DND-41 (cell line): Measurements from ENCODE around the gene ZNF212.

ENCODE experiments used
- ATAC-seq: fragments of 200-7000 bp; cut with Tn5 transposase; 3 replicates; pipeline ENCODE4 v1.9.1; 2021; ENCODE audit warnings: low read depth; ENCODE audit not compliant: insufficient read depth
- DNase-seq: peaks from one replicate; pipeline ENCODE4 v3.0.0-alpha.2; 2020
- H2AFZ ChIP-seq: 2 replicates; pipeline ENCODE4 v1.6.0; 2012; ENCODE audit warnings: low read depth, low read length
- H3K27ac ChIP-seq: 2 replicates; pipeline ENCODE4 v1.5.1; 2012; ENCODE audit warnings: low read length, inconsistent platforms
- H3K27me3 ChIP-seq: fragments of 200-600 bp; sonication (generic); 2 replicates; pipeline ENCODE4 v1.6.0; 2012; ENCODE audit warnings: low read length, mild to moderate bottlenecking, inconsistent platforms; ENCODE audit not compliant: insufficient read depth, poor library complexity
- H3K36me3 ChIP-seq: 2 replicates; pipeline ENCODE4 v1.5.1; 2012; ENCODE audit warnings: low read length, inconsistent platforms; ENCODE audit not compliant: insufficient read depth
- H3K4me1 ChIP-seq: 2 replicates; pipeline ENCODE4 v1.5.1; 2012; ENCODE audit warnings: mild to moderate bottlenecking, low read length; ENCODE audit not compliant: insufficient read depth
- H3K4me2 ChIP-seq: 2 replicates; pipeline ENCODE4 v1.6.0; 2012; ENCODE audit warnings: mild to moderate bottlenecking, moderate library complexity, low read length, inconsistent platforms; ENCODE audit not compliant: insufficient read depth
- H3K4me3 ChIP-seq, 2 experiments: fragments of 200-600 bp in 1 of 2; shearing (Covaris generic) in 1 of 2; 2 replicates each; pipeline ENCODE4 v1.5.1; 2012 to 2016; ENCODE audit warnings: inconsistent platforms in 2 of 2, low read length in 2 of 2, mild to moderate bottlenecking in 2 of 2, low read depth in 1 of 2, moderate library complexity in 1 of 2
- H3K79me2 ChIP-seq: 2 replicates; pipeline ENCODE4 v1.6.0; 2012; ENCODE audit warnings: low read length, inconsistent platforms; ENCODE audit not compliant: insufficient read depth
- H3K9ac ChIP-seq: 2 replicates; pipeline ENCODE4 v1.6.0; 2012; ENCODE audit warnings: low read depth, mild to moderate bottlenecking, inconsistent platforms, low read length, moderate library complexity
- H3K9me3 ChIP-seq: 2 replicates; pipeline ENCODE4 v1.5.1; 2012; ENCODE audit warnings: low read length, moderate library complexity, mild to moderate bottlenecking, inconsistent platforms; ENCODE audit not compliant: insufficient read depth, severe bottlenecking
- H4K20me1 ChIP-seq: 2 replicates; pipeline ENCODE4 v1.6.0; 2012; ENCODE audit warnings: low read length; ENCODE audit not compliant: insufficient read depth
- EZH2 ChIP-seq: IDR thresholded peaks from 3 replicates; pipeline ENCODE4 v1.6.1; 2012; ENCODE audit warnings: borderline replicate concordance, low read depth, mild to moderate bottlenecking, moderate library complexity, low read length, inconsistent platforms; ENCODE audit not compliant: severe bottlenecking
- TF ChIP-seq, protein P1 (sequence below): IDR thresholded peaks from 2 replicates; pipeline ENCODE4 v1.5.1; 2012; ENCODE audit warnings: borderline replicate concordance, low read length, moderate library complexity, mild to moderate bottlenecking; ENCODE audit not compliant: poor library complexity, severe bottlenecking; ENCODE audit errors: extremely low read depth

The ZNF212 gene

DNA sequence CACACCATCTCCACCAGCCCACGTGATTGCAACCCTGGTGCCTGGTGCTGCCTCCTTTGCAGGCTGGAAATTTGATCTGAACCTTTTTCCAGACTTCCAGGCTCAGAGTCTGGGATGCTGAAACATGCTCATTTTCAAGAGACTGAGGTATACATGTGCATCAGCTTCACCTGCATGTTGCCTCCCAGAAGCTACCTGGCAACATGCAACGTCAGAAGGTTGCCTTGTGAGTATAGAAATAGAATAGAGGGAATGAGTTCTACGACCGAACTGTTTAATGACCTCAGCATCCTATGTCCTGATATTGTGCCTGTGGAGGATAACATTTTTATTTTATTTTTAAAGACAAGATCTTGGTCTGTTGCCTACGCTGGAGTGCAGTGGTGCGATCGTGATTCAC, 1.9 kb upstream of the ZNF212 start:
- Histone ChIP-seq H3K27me3 (no peaks in the 10 kb centered on the region), H3K4me2 (no peak overlapping the region), H3K9me3 (peaks cover 4% of the 10 kb centered on the region), H4K20me1 (peaks cover 4% of the 10 kb centered on the region; the same call in 1 of the 2 replicates), H3K36me3 (peaks cover 14% of the 10 kb centered on the region), H3K4me1 (peaks cover 23% of the 10 kb centered on the region), H3K79me2 (peaks cover 29% of the 10 kb centered on the region), H3K4me3 (no peak overlapping the region), H3K27ac (no peak overlapping the region), H3K9ac (no peak overlapping the region), H2AFZ (no peak overlapping the region)
- no peak for ATAC-seq
- DNase-seq: no peak
- no peak for TF ChIP-seq EZH2
- TF ChIP-seq, protein P1, sequence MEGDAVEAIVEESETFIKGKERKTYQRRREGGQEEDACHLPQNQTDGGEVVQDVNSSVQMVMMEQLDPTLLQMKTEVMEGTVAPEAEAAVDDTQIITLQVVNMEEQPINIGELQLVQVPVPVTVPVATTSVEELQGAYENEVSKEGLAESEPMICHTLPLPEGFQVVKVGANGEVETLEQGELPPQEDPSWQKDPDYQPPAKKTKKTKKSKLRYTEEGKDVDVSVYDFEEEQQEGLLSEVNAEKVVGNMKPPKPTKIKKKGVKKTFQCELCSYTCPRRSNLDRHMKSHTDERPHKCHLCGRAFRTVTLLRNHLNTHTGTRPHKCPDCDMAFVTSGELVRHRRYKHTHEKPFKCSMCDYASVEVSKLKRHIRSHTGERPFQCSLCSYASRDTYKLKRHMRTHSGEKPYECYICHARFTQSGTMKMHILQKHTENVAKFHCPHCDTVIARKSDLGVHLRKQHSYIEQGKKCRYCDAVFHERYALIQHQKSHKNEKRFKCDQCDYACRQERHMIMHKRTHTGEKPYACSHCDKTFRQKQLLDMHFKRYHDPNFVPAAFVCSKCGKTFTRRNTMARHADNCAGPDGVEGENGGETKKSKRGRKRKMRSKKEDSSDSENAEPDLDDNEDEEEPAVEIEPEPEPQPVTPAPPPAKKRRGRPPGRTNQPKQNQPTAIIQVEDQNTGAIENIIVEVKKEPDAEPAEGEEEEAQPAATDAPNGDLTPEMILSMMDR: no peak

DNA sequence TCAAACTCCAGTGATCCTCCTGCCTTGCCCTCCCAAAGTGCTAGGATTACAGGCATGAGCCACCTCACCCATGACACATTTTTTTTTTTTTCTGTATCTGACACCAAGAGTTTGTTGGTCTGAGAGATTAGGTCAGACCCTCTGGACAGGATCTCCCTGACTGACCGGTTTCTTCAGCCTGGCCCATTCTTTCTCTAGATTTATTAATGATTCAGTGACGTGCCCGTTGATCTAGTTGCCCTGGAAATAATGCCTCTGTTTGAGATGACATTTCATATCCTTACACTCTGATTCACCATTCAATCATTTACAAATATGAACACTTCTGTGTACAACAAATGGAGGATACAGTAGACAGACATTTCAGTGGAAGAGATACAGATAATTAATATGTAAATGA, 1.4 kb upstream of the ZNF212 start:
- no peak overlapping the region for H3K4me3 ChIP-seq
- no peaks in the 10 kb centered on the region for H3K27me3 ChIP-seq
- H3K27ac ChIP-seq: no peak overlapping the region
- ATAC-seq (no peak), DNase-seq (no peak)
- H3K36me3 ChIP-seq: peaks cover 16% of the 10 kb centered on the region
- H2AFZ ChIP-seq: no peak overlapping the region
- no peak for TF ChIP-seq EZH2
- TF ChIP-seq, protein P1: no peak
- no peak overlapping the region for H3K9ac ChIP-seq
- H3K4me1 ChIP-seq: peaks cover 23% of the 10 kb centered on the region
- H4K20me1 ChIP-seq: peaks cover 4% of the 10 kb centered on the region; the same call in 1 of the 2 replicates
- H3K79me2 ChIP-seq: peaks cover 35% of the 10 kb centered on the region
- peaks cover 8% of the 10 kb centered on the region for H3K9me3 ChIP-seq
- no peak overlapping the region for H3K4me2 ChIP-seq

DNA sequence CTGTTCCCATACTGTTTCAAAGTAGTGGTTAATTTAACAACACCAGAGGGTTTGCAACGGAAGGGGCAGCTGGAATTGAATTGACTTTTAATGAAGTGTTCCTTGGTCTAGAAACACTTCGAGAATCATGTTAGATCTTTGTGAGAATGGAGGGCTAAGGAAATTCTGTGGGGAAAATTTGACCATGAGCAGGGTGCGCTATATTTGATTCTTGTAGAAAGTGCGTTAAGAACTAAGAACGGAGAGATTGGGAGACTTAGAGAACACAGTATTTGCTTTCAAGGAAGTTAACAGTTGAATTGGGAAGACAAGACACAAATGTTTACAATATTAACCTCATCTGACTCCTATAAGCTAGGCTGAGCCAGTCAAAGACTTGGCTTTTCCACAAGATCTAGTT, 1.2 kb downstream of the ZNF212 start:
- peaks cover 23% of the 10 kb centered on the region for H3K4me1 ChIP-seq
- H3K27ac ChIP-seq: peak overlapping the region; percentile 76
- H4K20me1 ChIP-seq: peaks cover 8% of the 10 kb centered on the region; the same call in 1 of the 2 replicates
- peak overlapping the region; percentile 97 for H3K4me2 ChIP-seq
- peak overlapping the region; percentile 85 to 88 for H3K4me3 ChIP-seq
- DNase-seq (no peak), ATAC-seq (no peak)
- H2AFZ ChIP-seq: no peak overlapping the region
- H3K9me3 ChIP-seq: peaks cover 8% of the 10 kb centered on the region
- no peaks in the 10 kb centered on the region for H3K27me3 ChIP-seq
- TF ChIP-seq, protein P1: no peak
- TF ChIP-seq EZH2: no peak
- peak overlapping the region; percentile 76 for H3K9ac ChIP-seq
- peaks cover 24% of the 10 kb centered on the region for H3K36me3 ChIP-seq
- H3K79me2 ChIP-seq: peaks cover 57% of the 10 kb centered on the region

DNA sequence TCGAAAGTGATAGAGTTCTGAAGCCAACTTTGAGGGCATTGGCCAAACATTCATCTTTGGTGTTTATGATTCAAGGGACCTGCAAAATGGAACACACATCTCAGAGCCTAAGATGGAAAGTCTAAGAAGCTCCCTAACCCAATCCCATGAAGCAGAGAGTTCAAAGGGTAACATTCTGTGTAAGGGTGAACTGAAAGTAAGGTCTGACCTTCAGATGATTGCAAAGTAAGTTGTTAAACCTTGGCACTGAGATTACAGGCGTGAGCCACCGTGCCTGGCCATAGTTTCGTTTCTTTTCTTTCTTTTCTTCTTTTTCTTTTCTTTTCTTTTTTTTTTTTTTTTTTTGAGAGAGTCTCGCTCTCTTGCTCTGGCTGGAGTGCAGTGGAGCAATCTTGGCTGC, 2.2 kb downstream of the ZNF212 start:
- TF ChIP-seq, protein P1: no peak
- no peak for TF ChIP-seq EZH2
- H4K20me1 ChIP-seq: peaks cover 10% of the 10 kb centered on the region; the same call in 1 of the 2 replicates
- H3K79me2 ChIP-seq: peaks cover 67% of the 10 kb centered on the region
- H3K27ac ChIP-seq: no peak overlapping the region
- DNase-seq (no peak), ATAC-seq (no peak)
- no peak overlapping the region for H2AFZ ChIP-seq
- H3K4me1 ChIP-seq: peaks cover 23% of the 10 kb centered on the region
- H3K36me3 ChIP-seq: peaks cover 30% of the 10 kb centered on the region
- peaks cover 8% of the 10 kb centered on the region for H3K9me3 ChIP-seq
- peak overlapping the region in 1 of 2 experiments; percentile 7; a peak in 1 of 4 replicates for H3K4me3 ChIP-seq
- no peaks in the 10 kb centered on the region for H3K27me3 ChIP-seq
- peak overlapping the region; percentile 37; the same call in 1 of the 2 replicates for H3K4me2 ChIP-seq
- no peak overlapping the region for H3K9ac ChIP-seq
